NCI-H146 treated with DMSO at 0.1 percent for 48 hours (cell line): ENCODE measurements around the gene PROC.
"Not testable (repeated sequence)": the region's sequence is repeated elsewhere in the genome, so short reads cannot be mapped to it uniquely, and the experiment has no call there.

Source experiments
- DNase-seq: peaks from one replicate; lab custom pipeline; 2025; ENCODE audit not compliant: unreplicated experiment; lab: John Stamatoyannopoulos, UW

The PROC gene

GRCh38 chr2:127392828-127393578, 25.2 kb upstream of the PROC start:
- DNase-seq = no peak

- DNase-seq = no peak
Measured at GRCh38 chr2:127394492-127394891, 23.7 kb upstream of the PROC start.

DNA sequence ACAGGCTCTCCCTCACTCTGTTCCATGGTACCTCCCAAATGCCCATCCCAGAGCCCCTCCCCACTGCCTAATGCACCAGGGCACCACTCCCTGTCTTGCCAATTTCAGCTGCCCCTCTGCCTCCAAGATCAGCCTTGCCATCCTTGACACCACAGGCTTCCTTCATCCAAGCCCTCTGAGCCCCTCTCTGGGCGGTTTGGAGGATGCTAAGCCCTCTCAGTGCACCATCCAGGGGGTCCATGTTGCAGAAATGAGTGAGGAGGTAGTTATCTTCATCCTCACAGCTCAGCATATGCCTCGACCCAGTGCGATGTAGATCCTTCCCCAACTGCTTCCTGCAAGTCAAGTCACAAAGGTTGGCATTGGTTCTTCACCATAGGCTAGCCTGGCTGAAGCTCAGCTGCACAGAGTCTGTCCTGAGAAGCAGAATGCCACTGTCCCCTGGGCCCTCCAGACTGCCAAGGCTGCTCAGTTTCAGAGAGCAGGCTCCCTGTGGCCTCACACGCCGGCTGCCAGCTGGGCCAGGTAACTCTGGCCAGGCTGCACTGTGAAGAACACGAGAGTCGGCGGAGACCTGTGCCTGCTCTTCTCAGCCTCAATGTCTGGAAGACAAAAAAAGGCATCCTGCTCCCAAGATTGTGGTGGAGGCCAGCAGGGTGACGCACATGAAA, 20.5 kb upstream of the PROC start:
- DNase-seq = no peak

DNA sequence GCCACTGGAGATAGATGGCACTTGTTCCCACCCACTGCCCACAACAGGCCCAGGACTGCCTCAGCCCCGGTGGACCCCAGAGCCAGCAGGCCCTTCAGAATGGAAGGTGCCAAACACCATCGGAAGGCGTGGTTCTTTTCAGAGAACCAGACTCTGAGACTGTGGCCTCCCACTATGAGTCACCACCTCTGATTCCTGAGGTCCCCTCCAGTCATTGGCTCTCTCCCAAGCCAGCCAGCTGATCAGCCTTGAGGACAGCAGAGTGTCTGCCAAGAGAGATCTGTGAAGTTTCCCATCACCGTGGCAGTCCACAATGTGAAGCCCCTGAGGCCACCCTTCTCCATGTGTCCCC, 20.0 kb upstream of the PROC start:
- DNase-seq = no peak

DNA sequence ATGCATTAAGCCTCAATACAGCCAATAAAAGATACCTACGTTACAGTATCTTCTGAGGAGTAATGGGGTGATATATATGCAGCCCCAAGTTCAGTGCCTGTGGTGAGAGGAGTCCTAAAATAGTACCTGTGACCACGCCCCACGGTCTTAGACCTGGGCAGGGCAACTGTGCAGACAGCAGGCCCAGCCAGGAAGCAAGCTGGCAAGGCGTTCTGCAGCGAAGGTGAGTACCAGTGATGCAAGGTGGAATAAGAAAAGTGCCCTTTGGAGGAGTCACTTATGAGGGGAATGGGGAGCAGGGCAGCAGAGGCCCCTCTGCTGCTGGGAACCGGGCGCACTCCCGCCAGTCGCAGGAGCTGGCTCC, 17.7 kb upstream of the PROC start:
- DNase-seq = no peak

DNA sequence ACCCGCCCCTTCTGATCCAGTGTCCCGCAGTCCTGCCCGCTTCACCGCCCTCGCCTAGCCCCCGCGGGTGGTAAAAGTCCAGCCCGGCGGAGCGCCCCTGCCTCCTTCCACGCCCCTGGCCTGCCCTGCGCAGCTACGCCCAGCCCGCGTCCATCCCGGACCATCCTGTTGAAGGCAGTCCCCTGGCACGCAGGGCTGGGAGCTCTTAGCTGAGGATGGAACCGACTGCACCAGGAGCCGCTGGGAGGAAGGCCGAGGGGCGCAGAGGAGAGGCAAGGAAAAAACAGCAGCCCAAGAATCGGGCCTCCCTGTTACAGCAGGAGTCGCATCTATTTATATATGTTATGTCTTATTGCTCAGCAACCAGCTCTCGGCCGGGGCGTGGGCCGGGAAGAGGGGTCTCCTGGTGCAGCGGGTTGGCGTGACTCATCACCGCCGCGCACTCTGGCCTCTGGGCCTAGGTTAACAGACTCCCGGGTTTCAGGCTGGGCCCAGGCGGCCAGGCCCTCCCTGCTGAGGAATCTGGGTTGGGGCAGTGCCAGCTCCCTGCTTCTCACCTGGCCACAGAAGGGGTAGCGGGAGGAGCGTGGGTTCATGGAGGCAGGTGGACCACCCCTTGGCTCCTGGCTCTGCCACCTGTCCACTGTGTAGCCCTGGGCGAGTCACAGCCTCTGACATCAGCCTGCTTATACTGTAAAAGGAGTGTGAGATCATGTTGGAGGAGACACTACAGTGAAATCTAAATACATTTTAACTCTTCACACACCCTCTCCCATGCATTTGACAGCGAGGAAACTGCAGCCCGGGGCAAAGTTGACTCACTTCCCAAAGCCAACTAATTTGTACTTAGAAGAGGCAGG, 17.1 kb upstream of the PROC start:
- no peak for DNase-seq

DNA sequence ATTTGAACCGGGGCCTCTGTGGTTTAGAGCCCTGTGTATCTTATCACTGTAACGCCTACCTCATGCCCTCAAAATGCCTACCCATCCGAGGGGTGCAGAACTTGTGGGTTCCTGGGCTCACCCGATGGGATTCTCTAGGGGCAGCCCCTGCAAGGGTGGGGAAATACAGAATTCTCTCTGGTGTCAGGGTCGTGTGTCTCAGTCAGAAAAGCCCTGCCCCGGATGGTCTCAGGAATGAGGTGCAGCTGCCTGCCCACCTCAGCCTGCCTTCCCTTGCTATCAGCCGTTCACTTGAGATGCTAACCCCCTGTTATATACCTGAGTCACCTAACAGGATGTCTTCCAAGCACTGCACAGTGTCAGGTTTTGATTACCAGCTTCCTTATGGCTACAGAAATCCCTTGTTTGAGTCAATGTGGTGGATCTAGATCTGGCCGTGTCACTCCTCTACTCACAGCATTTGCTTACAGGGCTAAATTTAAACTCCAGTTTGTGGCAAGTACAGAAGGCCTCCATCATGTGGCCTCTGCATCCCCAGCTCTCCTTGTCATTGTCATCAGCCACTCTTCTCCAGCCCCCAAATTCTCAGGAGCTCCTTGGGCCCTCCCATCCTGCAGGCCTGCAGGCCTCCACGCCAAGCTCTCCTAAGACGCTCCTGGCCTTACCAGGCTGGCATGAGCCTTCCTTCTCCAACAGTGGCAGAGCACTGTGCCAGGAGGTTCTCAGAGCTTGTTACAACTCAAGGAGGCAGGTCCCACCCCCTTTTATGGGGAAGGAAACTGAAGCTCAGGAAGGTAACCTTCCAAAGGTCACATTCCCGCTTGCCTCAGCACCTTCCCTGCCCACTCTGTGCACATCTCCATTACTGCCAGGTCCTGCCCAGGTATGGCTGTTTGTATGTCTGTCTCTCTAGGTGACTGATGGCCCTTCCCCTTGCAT, 16.2 kb upstream of the PROC start:
- DNase-seq = no peak

DNA sequence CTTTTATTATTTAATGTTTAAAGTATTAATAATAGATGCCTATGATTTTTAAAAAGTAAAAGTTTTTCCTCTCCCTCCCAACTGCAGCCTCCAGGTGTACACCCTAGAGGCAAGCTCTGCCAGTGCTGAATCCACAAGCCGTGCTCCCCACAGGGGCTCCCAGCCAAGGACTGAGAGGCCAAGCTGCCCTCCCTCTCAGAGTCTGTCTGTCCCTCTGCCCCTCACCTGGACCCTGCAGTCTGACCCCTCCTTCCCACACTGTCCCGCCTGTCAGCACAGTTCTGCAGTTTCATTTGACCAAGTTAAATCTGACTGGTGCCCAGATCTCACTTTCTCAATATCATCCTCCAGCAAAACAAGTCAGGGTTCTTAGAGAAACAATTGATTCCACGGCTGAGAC, 14.8 kb upstream of the PROC start:
- DNase-seq = no peak

DNA sequence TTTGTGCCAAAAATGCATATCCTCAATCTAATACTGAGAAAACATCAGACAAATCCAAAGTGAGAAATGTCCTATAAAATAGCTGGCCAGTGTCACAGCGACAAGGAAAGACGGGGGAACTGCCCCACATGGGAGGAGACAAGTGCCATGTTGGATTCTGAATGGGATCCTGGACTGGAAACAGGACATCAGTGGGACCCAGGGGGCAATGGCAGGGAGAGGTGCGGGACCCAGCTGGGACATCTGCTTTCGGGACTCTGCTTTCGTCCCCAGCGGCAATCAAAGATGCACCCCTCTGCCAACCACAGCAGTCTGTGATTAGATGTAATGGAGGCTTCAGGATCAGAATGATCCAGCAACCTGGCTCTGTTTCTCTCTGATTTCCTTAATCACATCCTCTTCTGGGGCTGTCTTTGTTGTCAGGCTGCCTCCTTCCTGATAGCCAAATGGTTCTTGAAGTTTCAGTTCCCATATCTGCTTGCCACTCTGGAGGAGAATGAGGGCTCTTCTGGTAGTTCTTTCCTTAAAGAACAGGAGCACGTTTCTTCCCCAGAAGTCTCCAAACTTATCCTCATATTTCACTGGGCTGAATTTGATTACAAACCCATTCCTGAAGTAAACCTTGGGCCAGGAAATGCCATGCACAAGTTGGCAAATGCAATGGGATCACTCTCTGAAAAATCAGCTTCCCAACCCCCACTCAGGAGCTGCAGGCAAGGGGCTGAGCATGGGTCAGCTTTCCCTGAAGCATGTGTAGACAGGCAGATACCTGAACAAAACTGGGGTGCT, 13.6 kb upstream of the PROC start:
- no peak for DNase-seq

GRCh38 chr2:127405255-127405610, 13.0 kb upstream of the PROC start:
- DNase-seq = no peak

DNA sequence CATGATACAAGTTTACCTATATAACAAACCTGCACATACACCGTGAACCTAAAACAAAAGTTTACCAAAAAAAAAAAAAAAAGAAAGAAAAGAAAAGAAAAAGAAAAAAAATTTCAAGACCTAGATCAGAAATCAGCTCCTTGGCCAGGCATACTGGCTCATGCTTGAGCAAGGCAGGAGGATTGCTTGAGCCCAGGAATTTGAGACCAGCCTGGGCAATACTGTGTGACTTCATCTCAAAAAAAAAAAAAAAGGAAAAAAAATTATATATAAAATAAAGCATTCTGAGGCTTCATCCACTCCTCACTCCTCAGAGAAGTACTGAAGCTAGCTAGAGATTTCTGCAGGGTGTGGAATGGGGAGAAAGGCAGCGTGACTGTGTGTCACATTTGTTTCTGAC, 11.8 kb upstream of the PROC start:
- no peak for DNase-seq

DNA sequence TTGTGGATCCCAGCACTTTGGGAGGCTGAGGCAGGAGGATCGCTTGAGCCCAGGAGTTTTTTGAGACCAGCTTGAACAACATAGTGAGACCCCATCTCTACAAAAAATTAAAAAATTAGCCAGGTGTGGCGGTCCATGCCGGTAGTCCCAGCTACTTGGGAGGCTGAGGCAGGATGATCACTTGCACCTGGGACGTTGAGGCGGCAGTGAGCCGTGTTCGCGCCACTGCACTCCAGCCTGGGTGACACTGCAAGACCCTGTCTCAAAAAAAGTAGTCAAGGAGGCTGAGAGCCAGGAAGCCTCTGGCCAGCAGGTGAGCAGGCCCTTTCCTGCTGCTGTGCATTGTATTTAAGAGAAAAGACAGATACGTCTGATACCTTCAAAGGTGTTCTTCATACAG, 11.1 kb upstream of the PROC start:
- no peak for DNase-seq

- DNase-seq = no peak
Measured at GRCh38 chr2:127407661-127408003, 10.6 kb upstream of the PROC start.

DNA sequence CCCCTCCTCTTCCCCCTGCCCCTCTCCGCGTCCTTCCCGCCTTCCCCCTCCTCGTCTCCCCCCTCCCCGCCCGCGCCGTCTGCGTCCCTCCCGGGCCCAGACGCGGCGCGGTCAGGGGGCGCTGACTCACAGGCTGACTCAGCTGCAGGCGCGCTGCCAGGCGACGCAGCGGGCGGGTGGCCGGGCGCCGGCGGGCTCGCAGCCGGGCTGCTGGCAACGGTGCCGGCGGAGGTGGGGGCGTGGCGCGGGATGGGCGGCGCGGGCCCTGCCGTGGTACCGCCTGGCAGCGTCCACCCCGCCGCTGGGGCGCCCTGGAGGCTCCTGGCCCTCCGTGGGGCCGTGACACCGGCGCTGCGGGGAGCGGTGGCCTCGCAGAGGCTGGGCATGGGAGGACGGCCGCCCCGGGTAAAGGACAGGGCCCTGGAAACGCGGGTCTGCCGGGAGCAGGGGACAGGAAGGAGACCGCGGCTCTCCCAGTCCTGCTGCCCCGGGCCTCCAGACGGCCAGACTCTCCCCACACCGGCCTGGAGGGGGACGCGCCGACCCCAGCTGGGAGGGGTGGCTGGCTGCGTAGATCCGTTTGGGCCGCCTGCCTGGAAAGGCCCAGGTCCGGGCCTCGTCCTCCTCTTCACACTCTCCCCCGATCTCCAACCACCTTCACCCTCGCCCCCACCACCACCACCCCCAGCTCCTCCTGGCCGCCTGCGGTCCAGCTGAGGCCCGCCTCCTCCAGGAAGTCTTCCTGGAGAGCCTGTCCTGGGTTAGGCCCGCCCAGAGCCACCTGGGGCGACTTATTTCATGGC, 10.0 kb upstream of the PROC start:
- peak; percentile 73 for DNase-seq

DNA sequence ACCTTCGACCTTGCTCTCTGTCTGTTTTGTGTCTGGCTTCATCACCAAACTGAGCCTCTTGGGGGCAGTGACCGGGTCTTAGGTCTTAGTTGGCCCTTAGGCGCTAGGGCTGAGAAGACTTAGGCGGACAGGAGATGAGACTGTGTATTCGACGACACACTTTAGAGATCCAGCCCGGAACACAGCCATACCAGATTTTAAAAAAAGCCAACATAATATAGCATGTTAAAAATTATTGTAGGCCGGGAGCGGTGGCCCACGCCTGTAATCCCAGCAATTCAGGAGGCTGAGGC, 9.5 kb upstream of the PROC start:
- DNase-seq = no peak

DNA sequence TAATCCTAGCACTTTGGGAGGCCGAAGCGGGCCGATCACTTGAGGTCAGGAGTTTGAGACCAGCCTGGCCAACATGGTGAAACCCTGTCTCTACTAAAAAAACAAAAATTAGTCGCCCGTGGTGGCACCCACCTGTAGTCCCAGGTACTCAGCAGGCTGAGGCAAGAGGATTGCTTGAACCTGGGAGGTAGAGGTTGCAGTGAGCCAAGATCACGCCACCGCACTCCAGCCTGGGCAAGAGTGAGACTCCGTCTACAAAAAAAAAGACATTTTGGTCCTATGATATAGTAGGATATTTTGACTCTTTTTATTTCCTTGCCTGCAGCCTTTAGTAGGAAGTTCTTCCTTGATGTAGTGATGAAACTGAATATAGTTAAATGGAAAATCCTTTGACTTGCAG, 8.5 kb upstream of the PROC start:
- not testable (repeated sequence) for DNase-seq

DNA sequence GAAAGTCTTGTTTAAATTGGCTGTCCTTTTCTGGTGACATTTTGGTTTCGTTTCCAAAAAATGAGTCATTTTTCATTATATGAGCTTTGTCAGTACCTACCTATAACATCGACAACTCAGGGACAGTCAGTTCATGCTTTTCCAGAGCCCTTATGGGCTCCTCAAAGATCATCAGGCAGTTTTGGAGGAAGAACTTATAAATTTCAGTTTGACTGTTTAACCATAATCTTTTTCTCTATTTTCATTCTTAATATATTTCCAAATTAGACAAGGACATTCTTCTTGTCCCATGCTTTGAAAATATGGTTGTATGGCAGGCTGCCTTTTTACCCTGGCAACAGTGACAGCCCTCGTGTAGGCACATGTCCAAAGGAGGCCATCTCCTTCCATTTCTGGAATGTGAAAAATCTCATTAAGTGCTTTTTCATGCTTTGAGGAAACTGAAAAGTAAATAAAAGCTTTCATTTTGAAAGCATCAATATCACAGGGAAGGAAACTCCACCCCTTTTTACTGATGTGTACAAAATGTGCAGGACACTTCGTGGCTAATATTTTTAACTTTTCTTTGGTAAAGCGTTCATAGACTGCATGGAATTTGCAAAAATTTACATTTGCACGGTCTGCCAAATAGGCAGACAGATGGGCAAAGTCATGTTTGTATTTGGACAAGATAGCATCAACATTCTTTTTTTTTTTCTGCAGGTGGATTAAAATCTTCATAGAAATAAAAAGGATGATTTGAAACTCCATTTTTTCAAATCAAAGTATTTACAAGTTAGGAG, 7.2 kb upstream of the PROC start:
- no peak for DNase-seq

DNA sequence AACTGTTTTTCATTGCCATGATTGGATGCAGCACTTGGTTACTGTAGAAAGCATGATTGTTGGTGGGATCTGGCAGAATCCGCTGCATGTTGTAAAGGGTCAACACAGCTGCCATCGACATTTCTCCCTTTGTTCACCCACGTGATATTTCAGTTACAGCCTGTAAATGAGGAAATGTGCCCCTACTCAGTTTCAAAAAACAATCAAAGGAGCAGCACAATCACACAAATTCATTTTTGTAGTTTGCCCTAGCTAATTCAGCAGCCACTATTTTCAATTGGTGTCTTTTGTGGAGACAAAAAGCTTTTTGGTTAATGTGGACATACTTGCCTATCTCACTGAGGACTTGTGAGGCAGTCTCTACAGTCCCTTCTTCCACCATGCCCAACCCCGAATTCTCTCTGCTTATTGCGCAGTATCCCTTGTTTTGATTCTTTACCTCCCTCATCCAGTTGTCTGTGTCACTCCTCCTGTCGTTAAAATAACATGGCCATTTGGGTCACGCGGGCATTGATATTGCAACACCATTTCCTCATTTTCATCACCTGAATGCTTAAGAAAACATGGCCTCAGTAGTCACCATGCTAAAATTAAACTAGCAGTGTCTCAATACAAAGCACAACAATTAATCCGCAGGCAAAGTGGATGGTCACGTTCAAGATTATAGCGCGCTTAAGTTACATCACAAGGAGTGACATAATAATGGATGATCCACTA, 6.4 kb upstream of the PROC start:
- DNase-seq = peak; percentile 54
